CD14-positive monocyte (primary cell): Measurements from ENCODE around the gene WDR45B. TPM values are rescaled to one million over a fixed set of nuclear protein-coding genes. Genes with fewer than 3 reads are reported as not detected.

Experiments used
- DNase-seq, 3 donors: peaks; one replicate each; pipeline ENCODE4 v3.0.0-alpha.2; 2011 to 2022
- H2AFZ ChIP-seq: 2 replicates; pipeline ENCODE4 v1.6.0; 2012; ENCODE audit warnings: mild to moderate bottlenecking, low read depth, low read length, inconsistent platforms; ENCODE audit not compliant: insufficient read depth, poor library complexity, severe bottlenecking
- H3K27ac ChIP-seq, 2 donors: 1 replicate in 1 of 2; 2 replicates in 1 of 2; pipeline ENCODE4 v1.5.1; 2012 to 2013; ENCODE audit warnings: low read length in 2 of 2, control low read depth in 1 of 2, inconsistent platforms in 1 of 2, low read depth in 1 of 2, mild to moderate bottlenecking in 1 of 2
- H3K27me3 ChIP-seq, 2 donors: one replicate each; pipeline versions ENCODE4 v1.6.0 to v1.6.1; 2011 to 2013; ENCODE audit warnings: low read length in 2 of 2; ENCODE audit not compliant: control insufficient read depth in 2 of 2, insufficient read depth in 2 of 2
- H3K36me3 ChIP-seq, 2 donors: replicated peaks in 1 of 2; 1 replicate in 1 of 2; 2 replicates in 1 of 2; pipeline versions ENCODE4 v1.5.1 to v1.6.1; 2012 to 2013; ENCODE audit warnings: low read length in 2 of 2, control low read depth in 1 of 2, inconsistent platforms in 1 of 2, mild to moderate bottlenecking in 1 of 2; ENCODE audit not compliant: insufficient read depth in 2 of 2, control insufficient read depth in 1 of 2
- H3K4me1 ChIP-seq, 2 donors: 1 replicate in 1 of 2; 2 replicates in 1 of 2; pipeline versions ENCODE4 v1.5.1 to v1.6.1; 2012 to 2013; ENCODE audit warnings: low read length in 2 of 2, control low read depth in 1 of 2, inconsistent platforms in 1 of 2, mild to moderate bottlenecking in 1 of 2, moderate library complexity in 1 of 2; ENCODE audit not compliant: insufficient read depth in 2 of 2, control insufficient read depth in 1 of 2
- H3K4me2 ChIP-seq: replicated peaks from 2 replicates; pipeline ENCODE3; 2012; ENCODE audit warnings: low read length, moderate library complexity, mild to moderate bottlenecking; ENCODE audit not compliant: poor library complexity, severe bottlenecking; ENCODE audit errors: extremely low read depth
- H3K4me3 ChIP-seq, 3 experiments: fragments of 200-600 bp in 1 of 3; sonication (generic) in 1 of 3; replicated peaks in 1 of 3; 1 replicate in 2 of 3; 2 replicates in 1 of 3; pipeline ENCODE4 v1.5.1; 2011 to 2013; ENCODE audit warnings: low read length in 3 of 3, mild to moderate bottlenecking in 3 of 3, control low read depth in 2 of 3, low read depth in 2 of 3, inconsistent platforms in 1 of 3, moderate library complexity in 1 of 3
- H3K79me2 ChIP-seq: 2 replicates; pipeline ENCODE4 v1.6.0; 2012; ENCODE audit warnings: mild to moderate bottlenecking, control low read depth, inconsistent platforms, low read length, moderate library complexity; ENCODE audit not compliant: insufficient read depth
- H3K9ac ChIP-seq: 2 replicates; pipeline ENCODE4 v1.6.0; 2017; ENCODE audit warnings: low read length, mild to moderate bottlenecking; ENCODE audit not compliant: insufficient read depth, poor library complexity, severe bottlenecking
- H3K9me3 ChIP-seq, 2 donors: replicated peaks in 1 of 2; 1 replicate in 1 of 2; 2 replicates in 1 of 2; pipeline versions ENCODE4 v1.5.1 to v1.6.1; 2012 to 2013; ENCODE audit warnings: low read length in 2 of 2, control low read depth in 1 of 2; ENCODE audit not compliant: control insufficient read depth in 1 of 2, insufficient read depth in 1 of 2
- H4K20me1 ChIP-seq: 2 replicates; pipeline ENCODE4 v1.6.0; 2012; ENCODE audit warnings: mild to moderate bottlenecking, low read length, control low read depth, moderate library complexity; ENCODE audit not compliant: insufficient read depth
- H3K27ac Mint-ChIP-seq, 7 donors: one replicate each; pipeline ENCODE4 v1.8.0; 2020; ENCODE audit warnings: mild to moderate bottlenecking in 7 of 7, mixed read lengths in 7 of 7, moderate library complexity in 6 of 7, inconsistent platforms in 2 of 7
- H3K27me3 Mint-ChIP-seq, 3 donors: one replicate each; pipeline ENCODE4 v1.8.0; 2021 to 2022; ENCODE audit warnings: low read depth in 3 of 3, mild to moderate bottlenecking in 3 of 3, mixed read lengths in 3 of 3, moderate library complexity in 3 of 3, inconsistent platforms in 1 of 3
- H3K36me3 Mint-ChIP-seq, 2 donors: one replicate each; pipeline ENCODE4 v1.8.0; 2020; ENCODE audit warnings: mixed read lengths in 2 of 2, inconsistent platforms in 1 of 2, mild to moderate bottlenecking in 1 of 2
- H3K4me1 Mint-ChIP-seq: one replicate; pipeline ENCODE4 v1.8.0; 2020; ENCODE audit warnings: mild to moderate bottlenecking, mixed read lengths
- H3K4me3 Mint-ChIP-seq, 2 donors: one replicate each; pipeline ENCODE4 v1.8.0; 2020; ENCODE audit warnings: mild to moderate bottlenecking in 2 of 2, mixed read lengths in 2 of 2, moderate library complexity in 1 of 2
- H3K9me3 Mint-ChIP-seq, 7 donors: one replicate each; pipeline ENCODE4 v1.8.0; 2020 to 2022; ENCODE audit warnings: mixed read lengths in 7 of 7, mild to moderate bottlenecking in 6 of 7, moderate library complexity in 6 of 7, inconsistent platforms in 2 of 7
- WGBS: methylation state at CpG from one replicate; pipeline ENCODE4 v1.1.5; 2013; ENCODE audit warnings: missing lambda C conversion rate; ENCODE audit not compliant: insufficient coverage; 5-methylcytosine and 5-hydroxymethylcytosine counted together
- intact Hi-C, 2 donors: fragments of 100-400 bp; cut with micrococcal nuclease; formaldehyde crosslinking; loops; one replicate each; pipeline versions ENCODE4 v1.15.0 to v1.15.1; 2023
- polyA plus RNA-seq, 3 donors: library from polyadenylated mRNA; depleted of rRNA in 1 of 3; unstranded in 2 of 3; stranded (reverse) in 1 of 3; fragments of 300-500 nt in 2 of 3; fragments of >200 nt in 1 of 3; fragmentation: Illumina TruSeq in 2 of 3; gene quantifications; 1 replicate in 2 of 3; 2 replicates in 1 of 3; pipeline ENCODE4 v1.2.3, GENCODE V29; 2012 to 2021
- TF ChIP-seq, protein P1 (sequence below): fragments of 200-600 bp; IDR thresholded peaks from one replicate; pipeline ENCODE4 v1.8.0; 2022; ENCODE audit warnings: antibody characterized with exemption, mild to moderate bottlenecking

The WDR45B gene
- polyA plus RNA-seq, 3 donors: 42.6 to 82.6 (median 60.3) TPM

DNA sequence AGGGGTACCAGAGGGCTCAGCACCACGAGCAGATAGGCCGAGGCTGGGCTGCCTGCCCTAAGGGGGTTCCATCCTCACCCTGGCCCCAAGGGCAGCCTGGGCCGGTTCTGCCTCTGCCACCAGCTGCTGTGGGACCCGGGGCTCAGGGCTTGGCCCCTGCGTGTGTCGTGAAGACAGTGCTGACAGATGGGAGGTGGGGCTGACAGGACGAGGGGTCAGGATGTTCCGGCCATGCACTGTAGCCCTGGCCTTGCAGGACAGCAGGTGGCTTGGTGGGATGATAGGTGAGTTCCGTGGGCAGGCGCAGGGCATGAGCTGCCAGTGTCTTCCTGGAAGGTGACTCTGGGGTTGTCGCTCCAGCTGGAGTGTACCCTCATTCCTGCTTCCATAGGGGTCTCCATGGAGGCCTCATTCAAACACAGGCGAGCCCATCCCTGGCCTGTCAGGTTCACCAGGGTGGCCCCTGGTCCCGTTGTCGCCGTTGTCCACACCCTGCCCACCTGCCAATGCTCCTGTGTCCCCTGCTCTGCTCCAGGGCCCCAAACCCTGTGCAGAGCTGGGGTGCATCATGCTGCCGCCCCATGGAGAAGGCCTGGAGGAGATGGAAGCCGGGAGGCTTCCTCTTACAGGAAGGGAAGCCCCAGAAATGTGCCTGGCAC lies 57.2 kb downstream of the WDR45B start:
- TF ChIP-seq, protein P1, sequence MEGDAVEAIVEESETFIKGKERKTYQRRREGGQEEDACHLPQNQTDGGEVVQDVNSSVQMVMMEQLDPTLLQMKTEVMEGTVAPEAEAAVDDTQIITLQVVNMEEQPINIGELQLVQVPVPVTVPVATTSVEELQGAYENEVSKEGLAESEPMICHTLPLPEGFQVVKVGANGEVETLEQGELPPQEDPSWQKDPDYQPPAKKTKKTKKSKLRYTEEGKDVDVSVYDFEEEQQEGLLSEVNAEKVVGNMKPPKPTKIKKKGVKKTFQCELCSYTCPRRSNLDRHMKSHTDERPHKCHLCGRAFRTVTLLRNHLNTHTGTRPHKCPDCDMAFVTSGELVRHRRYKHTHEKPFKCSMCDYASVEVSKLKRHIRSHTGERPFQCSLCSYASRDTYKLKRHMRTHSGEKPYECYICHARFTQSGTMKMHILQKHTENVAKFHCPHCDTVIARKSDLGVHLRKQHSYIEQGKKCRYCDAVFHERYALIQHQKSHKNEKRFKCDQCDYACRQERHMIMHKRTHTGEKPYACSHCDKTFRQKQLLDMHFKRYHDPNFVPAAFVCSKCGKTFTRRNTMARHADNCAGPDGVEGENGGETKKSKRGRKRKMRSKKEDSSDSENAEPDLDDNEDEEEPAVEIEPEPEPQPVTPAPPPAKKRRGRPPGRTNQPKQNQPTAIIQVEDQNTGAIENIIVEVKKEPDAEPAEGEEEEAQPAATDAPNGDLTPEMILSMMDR: no peak
- H3K36me3 ChIP-seq: peaks cover 13 to 31% of the 10 kb centered on the region in 2 donors
- no peak overlapping the region for H3K9ac ChIP-seq
- no peaks in the 10 kb centered on the region for H3K9me3 ChIP-seq
- peak overlapping the region; percentile 87 for H3K4me2 ChIP-seq
- H3K4me3 ChIP-seq: no peak overlapping the region
- H3K9me3 Mint-ChIP-seq: no peaks in the 10 kb centered on the region
- H3K27ac Mint-ChIP-seq: peak overlapping the region; percentile 64 to 92 (median 89)
- H3K36me3 Mint-ChIP-seq: peaks cover 23 to 48% of the 10 kb centered on the region in 2 donors
- H3K27ac ChIP-seq: peak overlapping the region; percentile 83 to 86
- peaks cover 0 to 1% (median 1%) of the 10 kb centered on the region in 3 donors for H3K27me3 Mint-ChIP-seq
- DNase-seq: no peak
- H4K20me1 ChIP-seq: no peaks in the 10 kb centered on the region
- intact Hi-C loops: no loop called here
- H2AFZ ChIP-seq: peak overlapping the region; percentile 74
- H3K79me2 ChIP-seq: no peaks in the 10 kb centered on the region
- peaks cover 53% of the 10 kb centered on the region for H3K4me1 Mint-ChIP-seq
- H3K27me3 ChIP-seq: no peaks in the 10 kb centered on the region
- peaks cover 46 to 50% of the 10 kb centered on the region in 2 donors for H3K4me1 ChIP-seq
- H3K4me3 Mint-ChIP-seq: no peak overlapping the region
- WGBS: 55% methylated on average over 16 of the region's 17 CpGs

- Histone ChIP-seq H3K79me2 (no peaks in the 10 kb centered on the region), H2AFZ (no peak overlapping the region), H3K4me2 (no peak overlapping the region), H3K4me1 (peaks cover 46 to 50% of the 10 kb centered on the region in 2 donors), H3K9ac (no peak overlapping the region), H3K36me3 (peaks cover 11 to 31% of the 10 kb centered on the region in 2 donors), H3K27me3 (no peaks in the 10 kb centered on the region), H3K9me3 (no peaks in the 10 kb centered on the region), H3K27ac (no peak overlapping the region), H3K4me3 (no peak overlapping the region), H4K20me1 (no peaks in the 10 kb centered on the region)
- H3K4me1 Mint-ChIP-seq: peaks cover 53% of the 10 kb centered on the region
- peaks cover 0 to 1% (median 1%) of the 10 kb centered on the region in 3 donors for H3K27me3 Mint-ChIP-seq
- intact Hi-C loops: no loop called here
- no peak for DNase-seq
- peaks cover 29 to 45% of the 10 kb centered on the region in 2 donors for H3K36me3 Mint-ChIP-seq
- TF ChIP-seq, protein P1: no peak
- H3K27ac Mint-ChIP-seq: peak overlapping the region in 3 of 7 donors; percentile 17 to 70 (median 31)
- no peaks in the 10 kb centered on the region for H3K9me3 Mint-ChIP-seq
- H3K4me3 Mint-ChIP-seq: no peak overlapping the region
- 96% methylated on average over 4 of the region's 6 CpGs for WGBS
Measured at GRCh38 chr17:82590216-82590615, 58.0 kb downstream of the WDR45B start.
